Esophagus (tissue), 2 donors: Measurements from ENCODE around the gene ARHGAP4. TPM values are rescaled to one million over a fixed set of nuclear protein-coding genes. Genes with fewer than 3 reads are reported as not detected.

ENCODE experiments used
- H3K27ac ChIP-seq, 2 donors: one replicate each; pipeline ENCODE4 v1.5.1; 2013; ENCODE audit warnings: low read depth in 2 of 2, mild to moderate bottlenecking in 2 of 2, inconsistent platforms in 1 of 2, low read length in 1 of 2, moderate library complexity in 1 of 2
- H3K27me3 ChIP-seq, 2 donors: one replicate each; pipeline ENCODE4 v1.6.1; 2013; ENCODE audit warnings: low read length in 2 of 2, control low read depth in 1 of 2, mild to moderate bottlenecking in 1 of 2; ENCODE audit not compliant: insufficient read depth in 2 of 2, control insufficient read depth in 1 of 2
- H3K36me3 ChIP-seq, 2 donors: one replicate each; pipeline ENCODE4 v1.6.1; 2013; ENCODE audit warnings: low read length in 1 of 2; ENCODE audit not compliant: control insufficient read depth in 2 of 2, insufficient read depth in 2 of 2
- H3K4me1 ChIP-seq, 2 donors: one replicate each; pipeline ENCODE4 v1.6.1; 2013; ENCODE audit warnings: low read length in 1 of 2; ENCODE audit not compliant: control insufficient read depth in 2 of 2, insufficient read depth in 2 of 2
- H3K4me3 ChIP-seq, 2 donors: one replicate each; pipeline ENCODE4 v1.5.1; 2013; ENCODE audit warnings: low read length in 2 of 2, mild to moderate bottlenecking in 2 of 2, low read depth in 1 of 2, moderate library complexity in 1 of 2
- H3K9me3 ChIP-seq, 2 donors: one replicate each; pipeline ENCODE4 v1.6.1; 2013; ENCODE audit warnings: mild to moderate bottlenecking in 2 of 2, low read depth in 1 of 2, low read length in 1 of 2, moderate library complexity in 1 of 2; ENCODE audit not compliant: control insufficient read depth in 2 of 2, insufficient read depth in 1 of 2
- WGBS, 2 donors: extraction: QIAGEN DNeasy Blood & Tissue Kit; methylation state at CpG; one replicate each; pipeline ENCODE4 v1.1.7; 2013; 5-methylcytosine and 5-hydroxymethylcytosine counted together
- polyA plus RNA-seq, 2 donors: library from polyadenylated mRNA; stranded (reverse); fragments of 200-250 nt; gene quantifications; one replicate each; pipeline ENCODE4 v1.2.3, GENCODE V29; 2013
- donor health status: healthy with polysubstance abuse.
- donor health status: Bipolar disorder and iron deficiency.

ARHGAP4 gene
- polyA plus RNA-seq, 2 donors = 10.6 to 23.4 TPM

GRCh38 chrX:153861151-153861550 lies 64.9 kb downstream of the ARHGAP4 start:
- H3K27me3 ChIP-seq = peaks cover 0 to 5% of the 10 kb centered on the region in 2 donors
- H3K36me3 ChIP-seq = no peaks in the 10 kb centered on the region
- no peaks in the 10 kb centered on the region for H3K9me3 ChIP-seq
- 54 to 67% methylated on average over 10 of the region's 10 CpGs for WGBS, 2 donors
- no peak overlapping the region for H3K27ac ChIP-seq
- no peak overlapping the region for H3K4me3 ChIP-seq
- no peaks in the 10 kb centered on the region for H3K4me1 ChIP-seq

Other genes starting within 250 kb of the ARHGAP4 start
- gene SLC6A8, start 238.3 kb downstream of the ARHGAP4 start, polyA plus RNA-seq = 10 to 100 TPM; 33.0 to 41.4 TPM
- 100 to 1,000 TPM in 1 of 2 donors, 10 to 100 TPM in 1; 98.8 to 185 TPM for gene BCAP31, start 201.9 kb downstream of the ARHGAP4 start, polyA plus RNA-seq
- gene ABCD1, start 201.4 kb downstream of the ARHGAP4 start, polyA plus RNA-seq = 1 to 10 TPM; 1.8 to 2.9 TPM
- 10 to 100 TPM in 1 of 2 donors, 1 to 10 TPM in 1; 5.1 to 12.4 TPM for gene PLXNB3, start 162.0 kb downstream of the ARHGAP4 start, polyA plus RNA-seq
- gene SRPK3, start 145.2 kb downstream of the ARHGAP4 start, polyA plus RNA-seq = under 1 TPM; 0.15 to 0.35 TPM
- 10 to 100 TPM; 39.3 to 51.9 TPM for gene IDH3G, start 131.9 kb downstream of the ARHGAP4 start, polyA plus RNA-seq
- gene SSR4, start 131.6 kb downstream of the ARHGAP4 start, polyA plus RNA-seq = 100 to 1,000 TPM; 308 to 359 TPM
- gene PDZD4, start 95.7 kb downstream of the ARHGAP4 start, polyA plus RNA-seq = 1 to 10 TPM; 2.3 to 4.0 TPM
- gene L1CAM, start 40.1 kb downstream of the ARHGAP4 start, polyA plus RNA-seq = 1 to 10 TPM in 1 of 2 donors, under 1 TPM in 1; 0.88 to 1.4 TPM
- under 1 TPM; 0.45 to 0.68 TPM for gene AVPR2, start 21.6 kb downstream of the ARHGAP4 start, polyA plus RNA-seq
- 100 to 1,000 TPM in 1 of 2 donors, 10 to 100 TPM in 1; 86.6 to 104 TPM for gene NAA10, start 8.8 kb upstream of the ARHGAP4 start, polyA plus RNA-seq
- gene RENBP, start 18.4 kb upstream of the ARHGAP4 start, polyA plus RNA-seq = 1 to 10 TPM; 1.4 to 1.6 TPM
- gene HCFC1, start 45.6 kb upstream of the ARHGAP4 start, polyA plus RNA-seq = 10 to 100 TPM; 13.0 to 15.9 TPM
- gene TMEM187, start 46.5 kb upstream of the ARHGAP4 start, polyA plus RNA-seq = 1 to 10 TPM; 2.5 to 3.3 TPM
- 10 to 100 TPM; 58.8 to 61.8 TPM for gene IRAK1, start 93.6 kb upstream of the ARHGAP4 start, polyA plus RNA-seq
- gene MECP2, start 171.5 kb upstream of the ARHGAP4 start, polyA plus RNA-seq = 10 to 100 TPM in 1 of 2 donors, 1 to 10 TPM in 1; 9.3 to 13.0 TPM
- gene OPN1LW, start 218.0 kb upstream of the ARHGAP4 start, polyA plus RNA-seq = not detected